Measurements from ENCODE around the gene SH3YL1. TPM values are rescaled to one million over a fixed set of nuclear protein-coding genes. Genes with fewer than 3 reads are reported as not detected.
A peak's percentile ranks its signal among the peaks of the same experiment; 100 is the strongest.

The SH3YL1 gene
- total RNA-seq, 2 experiments from 2014 or later, result 17.7 to 18.1 TPM

DNA sequence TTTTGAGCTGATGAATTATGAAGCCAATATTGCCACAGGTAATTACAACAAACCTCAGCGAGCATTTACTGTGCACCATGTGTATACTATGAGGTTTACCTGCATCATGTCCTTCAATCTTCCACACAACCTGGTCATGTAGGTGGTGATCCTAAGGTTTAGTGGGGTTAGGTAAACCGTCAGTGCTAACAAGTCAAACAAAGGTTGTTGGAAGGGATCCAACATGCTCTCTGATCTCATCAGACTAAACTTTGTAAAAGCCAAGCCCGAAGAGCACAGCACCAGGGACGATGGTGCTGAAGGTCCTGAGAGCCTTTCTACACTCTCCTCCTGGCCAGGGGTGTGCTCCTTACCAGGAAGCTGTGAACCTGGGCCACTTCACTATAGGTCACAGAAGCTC is 29.4 kb downstream of the SH3YL1 start:
- H3K9me3 Mint-ChIP-seq (ENCODE audit: low read depth), result no peaks in the 10 kb centered on the region
- H3K36me3 Mint-ChIP-seq (ENCODE audit: low read depth), result peaks cover 5% of the 10 kb centered on the region
- ChIA-PET POLR2A (no interaction called here), CTCF (no interaction called here)
- no peak overlapping the region for H3K27ac Mint-ChIP-seq
- no peaks in the 10 kb centered on the region for H3K27me3 Mint-ChIP-seq
- no peak for ATAC-seq
- no peak overlapping the region for H3K4me3 Mint-ChIP-seq
- DNase-seq, result no peak
- H3K4me1 Mint-ChIP-seq, result no peaks in the 10 kb centered on the region
- intact Hi-C loops (cut with DNase I, micrococcal nuclease), result no loop called here

- Mint-ChIP-seq H3K4me1 (peaks cover under 1% of the 10 kb centered on the region), H3K27ac (no peak overlapping the region), H3K9me3 (ENCODE audit: low read depth) (no peaks in the 10 kb centered on the region), H3K36me3 (ENCODE audit: low read depth) (peaks cover 12% of the 10 kb centered on the region), H3K27me3 (no peaks in the 10 kb centered on the region), H3K4me3 (no peak overlapping the region)
- POLR2A ChIA-PET, result no interaction called here
- CTCF ChIA-PET, result interaction anchor here (1.1 to 1.7 kb wide), 2 partner anchors 12 to 14 kb away, joined by 3 to 4 read pairs; no protein-coding TSS in a partner anchor
- DNase-seq, result no peak
- no peak for ATAC-seq
- intact Hi-C loops (cut with DNase I, micrococcal nuclease), result no loop called here
Measured at GRCh38 chr2:233030-233429, 30.8 kb downstream of the SH3YL1 start.

DNA sequence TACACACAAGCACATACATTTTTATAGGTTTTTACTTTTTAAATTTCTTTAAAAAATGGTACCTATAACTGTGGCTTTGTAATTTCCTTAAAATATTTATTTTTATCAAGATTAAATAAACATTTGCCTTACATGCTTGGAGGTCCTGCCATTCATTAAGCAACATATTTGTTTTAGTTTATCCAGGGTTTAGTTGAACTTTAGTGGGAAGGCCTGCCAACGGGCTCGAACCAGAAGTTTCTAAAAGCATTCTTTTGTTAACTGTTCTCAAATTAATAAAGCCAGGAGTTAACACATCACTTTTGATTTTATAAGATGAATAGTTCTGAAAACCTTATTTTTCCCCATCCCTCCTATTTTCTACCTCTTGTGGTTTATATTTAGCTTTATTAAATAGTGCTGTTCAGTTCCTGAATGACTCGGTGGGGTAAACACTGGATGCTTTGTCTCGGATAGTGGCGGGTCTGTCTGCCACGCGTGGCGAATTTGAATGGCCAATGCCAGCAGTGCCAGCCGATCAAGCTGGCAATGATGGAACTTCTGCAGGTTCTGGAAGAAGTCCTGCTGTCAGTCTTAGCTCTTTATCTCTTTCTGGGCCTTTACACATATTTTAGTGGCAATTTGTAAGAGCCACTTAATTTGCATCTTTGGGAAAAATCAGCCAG is 32.2 kb downstream of the SH3YL1 start:
- ChIA-PET CTCF (no interaction called here), POLR2A (no interaction called here)
- H3K9me3 Mint-ChIP-seq (ENCODE audit: low read depth), result no peaks in the 10 kb centered on the region
- no peak for ATAC-seq
- peaks cover 2% of the 10 kb centered on the region for H3K4me1 Mint-ChIP-seq
- H3K27ac Mint-ChIP-seq, result no peak overlapping the region
- H3K27me3 Mint-ChIP-seq, result no peaks in the 10 kb centered on the region
- H3K4me3 Mint-ChIP-seq, result no peak overlapping the region
- intact Hi-C loops (cut with DNase I, micrococcal nuclease), result no loop called here
- peaks cover 18% of the 10 kb centered on the region for H3K36me3 Mint-ChIP-seq (ENCODE audit: low read depth)
- DNase-seq, result no peak

DNA sequence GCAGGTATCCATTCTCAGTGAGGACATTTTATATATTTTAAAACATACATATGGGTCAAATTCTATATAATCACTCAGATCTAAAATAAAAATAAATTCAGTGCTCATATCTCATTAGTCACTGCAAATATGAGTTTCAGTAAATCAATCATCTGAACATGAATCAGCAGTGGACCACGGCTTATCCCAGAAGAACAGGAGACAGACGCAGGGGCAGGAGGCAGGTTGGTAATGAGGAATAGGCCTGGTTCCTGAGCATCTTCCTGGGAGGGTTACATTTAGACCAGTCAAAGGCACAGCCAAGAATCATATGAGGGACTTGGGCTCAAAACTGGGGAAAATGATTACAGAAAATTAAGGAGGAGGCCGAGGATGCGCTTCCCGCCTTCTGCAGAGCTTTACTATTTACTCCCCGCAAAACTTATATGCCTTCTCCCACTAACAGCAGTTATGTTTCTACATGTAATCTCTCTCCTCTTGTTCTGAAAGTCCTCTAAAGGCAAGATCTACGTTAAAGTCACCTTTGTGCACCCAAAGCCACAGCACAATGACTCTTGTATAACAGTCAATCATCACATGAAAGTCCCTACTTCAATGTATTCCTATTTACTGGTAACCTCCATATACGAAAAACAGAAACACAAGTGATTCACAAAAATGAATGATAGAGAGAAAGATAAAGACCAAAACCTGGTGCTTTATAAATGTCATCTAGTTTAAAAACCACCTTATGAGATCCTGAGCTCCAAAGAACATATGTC is 35.1 kb downstream of the SH3YL1 start:
- ChIA-PET POLR2A (no interaction called here), CTCF (no interaction called here)
- peak; percentile 33 for ATAC-seq
- Mint-ChIP-seq H3K27ac (no peak overlapping the region), H3K36me3 (ENCODE audit: low read depth) (peaks cover 36% of the 10 kb centered on the region), H3K4me3 (no peak overlapping the region), H3K9me3 (ENCODE audit: low read depth) (no peaks in the 10 kb centered on the region), H3K4me1 (peaks cover 2% of the 10 kb centered on the region), H3K27me3 (no peaks in the 10 kb centered on the region)
- intact Hi-C loops (cut with DNase I, micrococcal nuclease), result no loop called here
- no peak for DNase-seq

DNA sequence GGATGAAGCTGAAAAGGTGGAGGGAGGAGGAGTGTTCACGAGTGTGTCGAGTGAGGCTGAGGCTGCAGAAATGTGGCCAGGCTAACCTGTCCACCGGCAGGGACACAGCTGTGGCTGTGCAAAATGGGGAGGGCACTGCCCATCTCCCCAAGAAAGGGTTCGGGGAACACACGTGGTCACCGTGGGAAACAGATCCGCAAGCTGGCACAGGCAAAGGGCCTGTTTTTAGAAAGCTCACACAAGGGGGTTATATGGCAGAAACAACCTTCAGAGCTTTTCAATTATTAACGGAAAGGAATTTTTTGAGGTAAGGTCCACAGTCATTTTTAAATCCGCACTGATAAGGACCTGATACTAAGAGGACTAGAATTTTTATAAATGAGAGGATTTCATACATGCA is 35.7 kb downstream of the SH3YL1 start:
- Mint-ChIP-seq H3K4me3 (no peak overlapping the region), H3K27me3 (no peaks in the 10 kb centered on the region), H3K36me3 (ENCODE audit: low read depth) (peaks cover 36% of the 10 kb centered on the region), H3K27ac (no peak overlapping the region), H3K9me3 (ENCODE audit: low read depth) (no peaks in the 10 kb centered on the region), H3K4me1 (peaks cover 2% of the 10 kb centered on the region)
- intact Hi-C loops (cut with DNase I, micrococcal nuclease), result no loop called here
- ChIA-PET CTCF (no interaction called here), POLR2A (no interaction called here)
- DNase-seq (no peak), ATAC-seq (no peak)

DNA sequence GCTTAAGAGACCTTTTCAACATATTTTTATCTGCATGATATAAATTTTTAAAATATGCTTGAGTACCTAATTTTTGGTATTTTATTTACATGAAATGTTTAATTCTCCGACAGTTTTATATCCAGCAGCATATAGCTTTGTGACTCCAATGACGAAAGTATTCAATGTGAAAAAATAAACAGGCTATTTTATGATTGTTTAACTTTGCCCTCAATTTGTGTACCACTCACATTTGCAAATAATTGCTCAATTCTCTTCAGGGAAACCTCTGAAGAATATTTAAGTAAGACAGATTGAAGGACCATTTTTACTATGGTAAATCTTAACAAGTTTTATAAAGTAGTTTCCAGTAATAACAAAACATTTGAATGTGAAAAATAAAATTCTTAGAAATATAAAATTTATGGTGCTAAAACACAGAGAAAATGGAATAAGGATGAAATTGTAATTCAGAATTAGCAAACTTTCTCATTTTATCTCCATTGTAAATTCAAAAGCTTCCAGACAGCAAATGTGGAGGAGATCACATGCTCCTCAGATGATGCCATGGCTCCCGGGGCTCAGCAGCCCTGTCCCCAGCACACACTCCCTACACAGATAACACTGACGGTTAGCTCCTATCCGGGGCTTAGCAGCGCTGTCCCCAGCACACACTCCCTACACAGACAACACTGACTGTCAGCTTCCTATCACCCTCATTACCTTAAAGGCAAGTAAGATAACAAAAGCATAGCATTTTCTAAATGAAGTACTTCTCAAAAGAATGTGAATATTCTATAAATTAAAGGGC is 39.7 kb downstream of the SH3YL1 start:
- DNase-seq, result no peak
- ATAC-seq, result no peak
- intact Hi-C loops (cut with DNase I, micrococcal nuclease), result no loop called here
- Mint-ChIP-seq H3K27ac (no peak overlapping the region), H3K9me3 (ENCODE audit: low read depth) (no peaks in the 10 kb centered on the region), H3K4me3 (no peak overlapping the region), H3K36me3 (ENCODE audit: low read depth) (peaks cover 31% of the 10 kb centered on the region), H3K4me1 (peaks cover 2% of the 10 kb centered on the region), H3K27me3 (no peaks in the 10 kb centered on the region)
- CTCF ChIA-PET, result interaction anchor here (0.6 kb wide), 1 partner anchor 32 kb away, joined by 3 read pairs; no protein-coding TSS in a partner anchor
- POLR2A ChIA-PET, result no interaction called here

GRCh38 chr2:223451-223850 is 40.4 kb downstream of the SH3YL1 start:
- no peak for ATAC-seq
- H3K9me3 Mint-ChIP-seq (ENCODE audit: low read depth), result no peaks in the 10 kb centered on the region
- CTCF ChIA-PET, result interaction anchor here (0.6 kb wide), 1 partner anchor 33 kb away, joined by 3 read pairs; no protein-coding TSS in a partner anchor

DNA sequence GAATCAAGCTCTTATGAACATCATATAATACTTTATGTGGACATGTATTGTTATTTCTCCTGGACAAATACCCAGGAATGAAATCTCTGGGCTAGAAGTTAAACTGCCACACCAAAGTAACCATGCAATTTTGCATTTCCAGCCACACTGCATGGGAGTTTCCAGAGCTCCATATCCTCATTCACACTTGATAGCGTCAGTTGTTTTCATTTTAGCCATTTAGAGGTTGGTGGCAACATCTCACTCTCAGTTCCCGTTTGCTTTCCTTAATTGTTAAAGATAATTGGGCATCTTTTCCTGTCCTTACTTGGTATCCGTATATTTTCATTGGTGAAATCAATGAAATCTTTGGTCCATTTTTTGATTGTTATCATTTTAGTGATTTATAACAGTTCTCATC is 47.8 kb downstream of the SH3YL1 start:
- H3K4me1 Mint-ChIP-seq, result no peaks in the 10 kb centered on the region
- H3K4me3 Mint-ChIP-seq, result no peak overlapping the region
- H3K27me3 Mint-ChIP-seq, result peaks cover 5% of the 10 kb centered on the region
- no peaks in the 10 kb centered on the region for H3K9me3 Mint-ChIP-seq (ENCODE audit: low read depth)
- CTCF ChIA-PET, result no interaction called here
- intact Hi-C loops (cut with DNase I, micrococcal nuclease), result no loop called here
- no peak overlapping the region for H3K27ac Mint-ChIP-seq
- POLR2A ChIA-PET, result no interaction called here
- DNase-seq (no peak), ATAC-seq (no peak)
- H3K36me3 Mint-ChIP-seq (ENCODE audit: low read depth), result peaks cover 8% of the 10 kb centered on the region

More at GRCh38 chr2:223451-223850, 40.4 kb downstream of the SH3YL1 start:
- Mint-ChIP-seq H3K27me3 (no peaks in the 10 kb centered on the region), H3K36me3 (ENCODE audit: low read depth) (peaks cover 26% of the 10 kb centered on the region), H3K4me3 (no peak overlapping the region), H3K4me1 (peaks cover 2% of the 10 kb centered on the region), H3K27ac (no peak overlapping the region)
- intact Hi-C loops (cut with DNase I, micrococcal nuclease), result no loop called here
- no peak for DNase-seq
- POLR2A ChIA-PET, result no interaction called here

DNA sequence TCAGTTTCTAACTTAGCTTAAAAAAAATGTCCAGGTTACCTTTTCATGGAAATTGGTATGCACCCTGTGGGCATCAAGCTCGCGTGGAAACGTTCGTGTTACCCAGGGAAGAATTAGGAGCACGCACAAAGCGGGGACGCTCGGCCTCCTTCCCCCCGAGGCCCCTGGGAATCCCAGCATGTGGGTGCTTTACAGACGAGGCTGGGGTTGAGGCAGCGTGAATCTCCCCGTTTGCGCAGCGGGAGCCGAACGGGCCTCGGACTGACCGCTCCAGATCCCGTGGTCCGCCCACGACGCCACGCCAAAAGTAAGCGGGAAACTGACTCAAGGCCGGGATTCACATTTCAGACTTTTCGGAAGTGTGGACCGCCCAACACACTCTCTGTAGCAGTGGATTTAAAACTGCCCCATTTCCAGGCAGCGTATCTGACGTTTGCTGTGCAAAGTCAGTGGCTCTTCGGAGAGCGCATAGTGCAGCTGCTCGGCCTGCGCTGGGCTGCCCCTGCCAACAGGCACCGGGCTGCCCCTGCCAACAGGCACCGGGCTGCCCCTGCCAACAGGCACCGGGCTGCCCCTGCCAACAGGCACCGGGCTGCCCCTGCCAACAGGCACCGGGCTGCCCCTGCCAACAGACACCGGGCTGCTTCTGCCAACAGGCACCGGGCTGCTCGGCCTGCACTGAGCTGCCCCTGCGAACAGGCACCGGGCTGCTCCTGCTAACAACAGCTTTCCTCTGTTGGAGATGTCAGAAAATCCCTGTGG is 49.7 kb downstream of the SH3YL1 start:
- POLR2A ChIA-PET, result no interaction called here
- ATAC-seq (no peak), DNase-seq (no peak)
- CTCF ChIA-PET, result interaction anchor here (0.6 kb wide), 1 partner anchor 448 kb away, joined by 3 read pairs; no protein-coding TSS in a partner anchor
- intact Hi-C loops (cut with DNase I, micrococcal nuclease), result no loop called here
- peaks cover 8% of the 10 kb centered on the region for H3K36me3 Mint-ChIP-seq (ENCODE audit: low read depth)
- no peaks in the 10 kb centered on the region for H3K9me3 Mint-ChIP-seq (ENCODE audit: low read depth)
- H3K4me1 Mint-ChIP-seq, result no peaks in the 10 kb centered on the region
- no peak overlapping the region for H3K27ac Mint-ChIP-seq
- peaks cover 5% of the 10 kb centered on the region for H3K27me3 Mint-ChIP-seq
- H3K4me3 Mint-ChIP-seq, result no peak overlapping the region

DNA sequence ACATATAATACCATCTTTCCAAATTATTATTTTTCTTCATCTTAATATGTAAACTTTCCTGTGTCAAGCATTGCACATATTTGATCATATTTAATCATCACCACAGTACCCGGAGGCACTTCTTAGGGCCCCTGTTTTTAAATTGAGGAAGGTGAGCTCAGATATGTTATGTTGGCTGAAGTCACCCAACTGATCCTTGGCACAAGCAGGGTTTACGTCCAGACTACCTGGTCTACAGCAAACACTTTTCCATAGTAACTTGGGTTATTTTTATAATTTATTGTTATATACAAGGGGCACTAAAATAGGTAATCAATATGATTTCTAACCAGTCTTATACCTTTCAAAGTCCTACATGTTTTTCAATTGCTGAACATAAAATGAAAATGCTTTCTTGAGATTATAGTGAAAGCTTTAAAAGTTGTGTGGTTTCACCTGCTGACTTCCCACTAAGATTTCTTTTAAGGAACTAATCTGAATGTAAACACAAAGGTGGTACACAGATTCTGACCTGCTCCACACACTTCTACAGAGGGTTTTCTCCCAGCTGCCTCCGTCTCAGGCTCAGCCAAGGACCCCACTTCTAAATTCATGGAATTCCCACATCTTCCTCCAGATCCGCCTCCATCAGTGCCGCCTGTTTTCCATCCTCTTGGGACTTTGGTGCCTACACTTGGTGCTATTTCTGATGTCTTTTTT is 52.2 kb downstream of the SH3YL1 start:
- CTCF ChIA-PET, result no interaction called here

DNA sequence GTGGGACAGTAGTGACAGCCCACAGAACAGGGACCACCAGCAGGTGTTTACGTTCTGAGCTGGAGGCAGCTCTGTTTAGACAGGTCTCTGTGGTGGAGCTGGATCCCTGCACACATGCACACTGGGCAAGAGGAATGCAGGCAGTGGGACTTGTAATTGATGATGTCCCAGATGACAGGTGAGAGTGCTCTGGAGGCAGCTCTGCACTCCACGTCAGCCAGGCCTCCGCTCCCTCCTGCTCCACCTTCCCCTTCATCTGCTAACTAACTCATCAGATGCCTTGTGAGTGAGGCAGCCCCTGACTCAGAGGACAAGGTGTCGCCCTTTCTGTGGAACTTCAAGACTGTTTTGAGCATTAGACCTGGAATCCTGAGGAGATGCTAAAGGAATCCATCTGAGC is 53.2 kb downstream of the SH3YL1 start:
- ATAC-seq (no peak), DNase-seq (no peak)
- no peaks in the 10 kb centered on the region for H3K4me1 Mint-ChIP-seq
- H3K27ac Mint-ChIP-seq, result no peak overlapping the region
- POLR2A ChIA-PET, result no interaction called here
- intact Hi-C loops (cut with DNase I, micrococcal nuclease), result no loop called here
- CTCF ChIA-PET, result no interaction called here
- no peaks in the 10 kb centered on the region for H3K9me3 Mint-ChIP-seq (ENCODE audit: low read depth)
- H3K4me3 Mint-ChIP-seq, result no peak overlapping the region
- no peaks in the 10 kb centered on the region for H3K36me3 Mint-ChIP-seq (ENCODE audit: low read depth)
- H3K27me3 Mint-ChIP-seq, result peaks cover 5% of the 10 kb centered on the region

More for the DNA sequence above, 52.2 kb downstream of the SH3YL1 start:
- no peaks in the 10 kb centered on the region for H3K9me3 Mint-ChIP-seq (ENCODE audit: low read depth)
- H3K36me3 Mint-ChIP-seq (ENCODE audit: low read depth), result no peaks in the 10 kb centered on the region
- ATAC-seq, result no peak
- no peak overlapping the region for H3K4me3 Mint-ChIP-seq
- peaks cover 5% of the 10 kb centered on the region for H3K27me3 Mint-ChIP-seq
- no peak for DNase-seq
- POLR2A ChIA-PET, result no interaction called here
- H3K4me1 Mint-ChIP-seq, result no peaks in the 10 kb centered on the region
- no peak overlapping the region for H3K27ac Mint-ChIP-seq
- intact Hi-C loops (cut with DNase I, micrococcal nuclease), result no loop called here
